OCI-LY3 (cell line): ENCODE measurements around the gene SLF1.

ENCODE experiments used
- H2AFZ ChIP-seq: fragments of 200-600, 300-600 bp; shearing (Covaris generic); 2 replicates; pipeline ENCODE4 v1.6.0; 2014; ENCODE audit warnings: antibody characterized with exemption, low read depth, low read length
- H3K27ac ChIP-seq: fragments of 200-600, 300-600 bp; sonication (generic); 2 replicates; pipeline ENCODE4 v1.5.1; 2014; ENCODE audit warnings: mild to moderate bottlenecking, low read length, moderate library complexity, mixed read lengths
- H3K27me3 ChIP-seq: fragments of 200-600, 300-600 bp; sonication (generic); 2 replicates; pipeline ENCODE4 v1.6.1; 2014; ENCODE audit warnings: low read depth, low read length, mixed read lengths
- H3K36me3 ChIP-seq: fragments of 200-600, 300-600 bp; sonication (generic); replicated peaks from 2 replicates; pipeline ENCODE3; 2014; ENCODE audit warnings: low read depth, low read length, mixed read lengths
- H3K4me1 ChIP-seq: fragments of 300-600, 200-600 bp; sonication (generic); 2 replicates; pipeline ENCODE4 v1.6.1; 2014; ENCODE audit warnings: low read length, mixed read lengths
- H3K4me2 ChIP-seq: fragments of 200-600, 300-600 bp; sonication (generic); 2 replicates; pipeline ENCODE4 v1.6.1; 2014; ENCODE audit warnings: low read length, mixed read lengths
- H3K4me3 ChIP-seq: fragments of 300-600, 200-600 bp; sonication (generic); 2 replicates; pipeline ENCODE4 v1.5.1; 2014; ENCODE audit warnings: antibody characterized with exemption, mild to moderate bottlenecking, low read length, moderate library complexity
- H3K79me2 ChIP-seq: fragments of 300-600, 200-600 bp; shearing (Covaris generic); 2 replicates; pipeline ENCODE4 v1.6.1; 2014; ENCODE audit warnings: mild to moderate bottlenecking, low read length, mixed read lengths
- H3K9ac ChIP-seq: fragments of 300-600, 200-600 bp; shearing (Covaris generic); 2 replicates; pipeline ENCODE4 v1.6.0; 2014; ENCODE audit warnings: mild to moderate bottlenecking, low read length, moderate library complexity
- H3K9me3 ChIP-seq: fragments of 200-600, 300-600 bp; shearing (Covaris generic); 2 replicates; pipeline ENCODE4 v1.6.1; 2014; ENCODE audit warnings: low read length, mixed read lengths; ENCODE audit not compliant: insufficient read depth
- H4K20me1 ChIP-seq: fragments of 200-600, 300-600 bp; sonication (generic); 2 replicates; pipeline ENCODE4 v1.6.1; 2016; ENCODE audit warnings: low read length, mixed read lengths; ENCODE audit not compliant: insufficient read depth
- EZH2phosphoT487 ChIP-seq: fragments of 200-600 bp; shearing (Covaris generic); IDR thresholded peaks from 2 replicates; pipeline ENCODE4 v1.6.1; 2018; ENCODE audit warnings: antibody characterized with exemption, mixed run types, low read depth
- TF ChIP-seq, protein P1 (sequence below): fragments of 200-600, 300-600 bp; sonication (generic); IDR thresholded peaks from 2 replicates; pipeline ENCODE4 v1.5.1; 2014; ENCODE audit warnings: antibody characterized with exemption, low read length, low read depth

Gene SLF1

DNA sequence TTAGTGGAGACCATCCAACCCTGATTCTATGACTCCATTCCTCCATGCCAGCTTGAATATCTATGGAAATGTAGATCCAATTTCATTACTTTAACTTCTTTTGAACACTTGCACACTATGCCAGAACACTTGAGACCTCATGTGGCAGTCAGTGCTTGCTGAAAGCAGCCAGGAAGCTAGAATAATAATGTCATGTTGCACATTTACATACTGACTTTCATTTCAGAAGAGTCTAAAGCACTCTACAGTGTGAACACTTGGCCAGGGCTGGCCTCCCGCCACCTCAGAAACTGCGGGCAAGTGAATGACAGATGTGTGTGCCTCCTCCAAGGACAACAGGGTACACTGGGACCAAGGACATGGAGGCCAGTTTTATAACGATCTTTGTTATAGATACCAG, 97.3 kb downstream of the SLF1 start:
- H3K4me2 ChIP-seq = no peak overlapping the region
- no peaks in the 10 kb centered on the region for H4K20me1 ChIP-seq
- no peak overlapping the region for H3K4me3 ChIP-seq
- no peaks in the 10 kb centered on the region for H3K27me3 ChIP-seq
- H3K79me2 ChIP-seq = no peaks in the 10 kb centered on the region
- H3K27ac ChIP-seq = no peak overlapping the region
- no peaks in the 10 kb centered on the region for H3K9me3 ChIP-seq
- no peak overlapping the region for H2AFZ ChIP-seq
- H3K4me1 ChIP-seq = no peaks in the 10 kb centered on the region
- TF ChIP-seq EZH2phosphoT487 = no peak
- TF ChIP-seq, protein P1, sequence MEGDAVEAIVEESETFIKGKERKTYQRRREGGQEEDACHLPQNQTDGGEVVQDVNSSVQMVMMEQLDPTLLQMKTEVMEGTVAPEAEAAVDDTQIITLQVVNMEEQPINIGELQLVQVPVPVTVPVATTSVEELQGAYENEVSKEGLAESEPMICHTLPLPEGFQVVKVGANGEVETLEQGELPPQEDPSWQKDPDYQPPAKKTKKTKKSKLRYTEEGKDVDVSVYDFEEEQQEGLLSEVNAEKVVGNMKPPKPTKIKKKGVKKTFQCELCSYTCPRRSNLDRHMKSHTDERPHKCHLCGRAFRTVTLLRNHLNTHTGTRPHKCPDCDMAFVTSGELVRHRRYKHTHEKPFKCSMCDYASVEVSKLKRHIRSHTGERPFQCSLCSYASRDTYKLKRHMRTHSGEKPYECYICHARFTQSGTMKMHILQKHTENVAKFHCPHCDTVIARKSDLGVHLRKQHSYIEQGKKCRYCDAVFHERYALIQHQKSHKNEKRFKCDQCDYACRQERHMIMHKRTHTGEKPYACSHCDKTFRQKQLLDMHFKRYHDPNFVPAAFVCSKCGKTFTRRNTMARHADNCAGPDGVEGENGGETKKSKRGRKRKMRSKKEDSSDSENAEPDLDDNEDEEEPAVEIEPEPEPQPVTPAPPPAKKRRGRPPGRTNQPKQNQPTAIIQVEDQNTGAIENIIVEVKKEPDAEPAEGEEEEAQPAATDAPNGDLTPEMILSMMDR = no peak
- no peaks in the 10 kb centered on the region for H3K36me3 ChIP-seq
- no peak overlapping the region for H3K9ac ChIP-seq

DNA sequence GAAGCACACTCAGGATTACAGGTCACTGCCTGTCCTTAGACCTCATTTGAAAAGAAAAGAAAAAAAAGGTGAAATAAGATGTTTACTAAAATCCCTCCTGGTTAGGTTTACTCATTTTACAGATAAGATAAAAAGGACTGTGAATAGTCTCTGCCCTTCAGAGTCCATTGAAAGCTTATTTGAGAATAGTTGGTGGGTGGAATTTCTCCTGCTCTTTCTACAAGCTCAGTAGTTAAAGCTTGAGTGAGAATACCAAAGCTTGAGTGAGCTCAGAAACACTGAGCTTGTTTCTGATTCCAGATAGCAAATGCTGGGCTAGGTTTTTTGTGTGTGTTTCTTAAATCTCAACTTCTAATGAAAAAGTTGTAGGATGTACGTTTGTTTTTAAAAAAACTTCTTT, 106.7 kb downstream of the SLF1 start:
- H3K4me3 ChIP-seq = no peak overlapping the region
- no peaks in the 10 kb centered on the region for H3K27me3 ChIP-seq
- no peaks in the 10 kb centered on the region for H3K9me3 ChIP-seq
- no peaks in the 10 kb centered on the region for H3K36me3 ChIP-seq
- no peak overlapping the region for H3K4me2 ChIP-seq
- no peak overlapping the region for H2AFZ ChIP-seq
- no peak overlapping the region for H3K9ac ChIP-seq
- H3K4me1 ChIP-seq = no peaks in the 10 kb centered on the region
- H3K27ac ChIP-seq = no peak overlapping the region
- H4K20me1 ChIP-seq = no peaks in the 10 kb centered on the region
- TF ChIP-seq, protein P1 = no peak
- TF ChIP-seq EZH2phosphoT487 = no peak
- no peaks in the 10 kb centered on the region for H3K79me2 ChIP-seq

DNA sequence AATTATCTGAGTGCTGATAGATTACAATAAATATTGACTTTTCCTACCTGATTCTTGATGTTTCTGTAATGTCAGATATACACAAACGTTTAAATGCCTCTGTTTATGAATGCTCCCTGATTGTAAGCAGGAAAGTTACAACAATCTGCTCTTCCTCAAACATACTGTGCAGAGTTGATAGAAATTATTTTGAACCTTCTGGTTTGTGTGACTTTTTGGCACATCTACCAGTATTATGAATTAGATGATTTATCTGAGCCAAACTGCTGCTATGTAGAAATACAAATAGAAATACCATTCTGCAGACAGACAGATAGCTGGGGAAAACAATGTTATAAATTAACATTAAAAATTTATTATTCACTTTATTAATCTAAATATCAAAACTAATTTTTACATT, 113.0 kb downstream of the SLF1 start:
- Histone ChIP-seq H3K27me3 (no peaks in the 10 kb centered on the region), H3K4me2 (no peak overlapping the region), H2AFZ (no peak overlapping the region), H3K79me2 (no peaks in the 10 kb centered on the region), H3K4me3 (no peak overlapping the region), H3K9ac (no peak overlapping the region), H3K4me1 (no peaks in the 10 kb centered on the region), H3K9me3 (no peaks in the 10 kb centered on the region), H3K36me3 (no peaks in the 10 kb centered on the region), H4K20me1 (no peaks in the 10 kb centered on the region), H3K27ac (no peak overlapping the region)
- no peak for TF ChIP-seq EZH2phosphoT487
- TF ChIP-seq, protein P1 = no peak

GRCh38 chr5:94736498-94736897, 118.0 kb downstream of the SLF1 start:
- Histone ChIP-seq H3K4me2 (no peak overlapping the region), H3K9ac (no peak overlapping the region), H4K20me1 (no peaks in the 10 kb centered on the region), H3K79me2 (no peaks in the 10 kb centered on the region), H2AFZ (no peak overlapping the region), H3K4me1 (no peaks in the 10 kb centered on the region), H3K27me3 (no peaks in the 10 kb centered on the region), H3K9me3 (no peaks in the 10 kb centered on the region), H3K36me3 (no peaks in the 10 kb centered on the region), H3K4me3 (no peak overlapping the region), H3K27ac (no peak overlapping the region)
- TF ChIP-seq EZH2phosphoT487 = no peak
- TF ChIP-seq, protein P1 = no peak
